ENCODE measurements around the gene EIF4A3. TPM values are rescaled to one million over a fixed set of nuclear protein-coding genes. Genes with fewer than 3 reads are reported as not detected.

Gene EIF4A3
- total and polyA plus RNA-seq, 9 of the 15 experiments (the other 6 are each of a cell fraction or from before 2014, with no cell fraction given), result 62.7 to 171 (median 127) TPM

DNA sequence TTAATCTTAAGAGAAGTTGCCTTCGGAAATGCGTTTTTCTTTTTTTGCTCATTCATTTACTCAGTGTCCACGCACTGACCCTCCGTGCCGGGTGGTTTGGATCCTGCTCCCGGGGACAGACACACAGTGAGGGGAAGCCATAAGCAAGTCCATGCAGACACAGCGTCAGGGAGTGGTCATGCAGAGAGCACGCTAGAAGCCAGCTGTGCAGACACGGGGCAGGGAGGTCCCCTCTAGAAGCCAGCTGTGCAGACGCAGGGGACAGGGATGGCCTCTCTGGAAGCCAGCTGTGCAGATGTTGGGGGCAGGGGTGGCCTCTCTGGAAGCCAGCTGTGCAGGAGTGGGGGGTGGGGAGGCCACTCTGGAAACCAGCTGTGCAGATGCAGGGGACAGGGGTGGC, 40.8 kb downstream of the EIF4A3 start:
- CTCF ChIA-PET (ENCODE audit: low intra/inter-chr PET ratio), result no interaction called here
- Histone ChIP-seq H3K9ac (ENCODE audit: insufficient read depth in 1 of 2, low read depth in 2 of 2, low read length in 2 of 2) (no peak overlapping the region), H3K27me3 (ENCODE audit: control insufficient read depth in 2 of 2, insufficient read depth in 2 of 2, low read length in 2 of 2) (peaks cover 36 to 59% of the 10 kb centered on the region in 2 experiments), H3K27ac (ENCODE audit: extremely low read depth, low read depth, low read length) (no peak overlapping the region), H2AFZ (ENCODE audit: low read depth, low read length) (0 out of 2 replicates have a peak overlapping the region, but pooled peaks have one; percentile 40), H3K4me3 (no peak overlapping the region), H3K9me1 (ENCODE audit: control insufficient read depth, insufficient read depth, low read length) (no peaks in the 10 kb centered on the region), H3K4me2 (ENCODE audit: insufficient read depth, low read length) (no peak overlapping the region; the same call in 1 of the 2 replicates), H3K36me3 (ENCODE audit: control insufficient read depth, insufficient read depth, low read length) (no peaks in the 10 kb centered on the region), H3K4me1 (replicated peaks in 1 of 2; ENCODE audit: control insufficient read depth in 2 of 2, insufficient read depth in 2 of 2, low read length in 2 of 2) (peaks cover 10 to 62% of the 10 kb centered on the region in 2 experiments; a peak in 4 of 5 replicates), H3K9me3 (replicated peaks; ENCODE audit: control insufficient read depth, insufficient read depth, low read depth, low read length) (no peaks in the 10 kb centered on the region), H3K79me2 (ENCODE audit: control insufficient read depth, insufficient read depth, low read length) (no peaks in the 10 kb centered on the region), H4K20me1 (replicated peaks; ENCODE audit: control insufficient read depth, insufficient read depth, low read length) (peaks cover 4% of the 10 kb centered on the region; the same call in 1 of the 2 replicates)
- TF ChIP-seq AFF4 (CRISPR knock-in tag; IDR thresholded peaks at IDR 0.05), result no peak
- no peak for TF ChIP-seq ZBTB2 (IDR thresholded peaks at IDR 0.05)
- TF ChIP-seq CBFA2T2 (conservative IDR thresholded peaks at IDR 0.05), result 0 out of 2 replicates have a peak, but pooled peaks have one; percentile 21
- no peak for TF ChIP-seq MAFF (IDR thresholded peaks at IDR 0.05; ENCODE audit: low read length)
- TF ChIP-seq NONO (IDR thresholded peaks at IDR 0.05; ENCODE audit: low read depth in 2 of 2, low read length in 1 of 2), result no peak
- DNase-seq (ENCODE audit: extremely low read depth in 1 of 4, low spot score in 3 of 4), result no peak
- in situ Hi-C loops (cut with MboI) (no loop called here), intact Hi-C loops (cut with micrococcal nuclease) (loop anchor here (10.0 kb wide), 1 partner anchor 79 kb away; no protein-coding TSS in a partner anchor)
- POLR2A ChIA-PET, result interaction anchor here (1.1 kb wide), 1 partner anchor 9 kb away, joined by 4 read pairs; no protein-coding TSS in a partner anchor
- FAIRE-seq, result no peak
- 15% methylated on average over 10 of the region's 10 CpGs for WGBS (ENCODE audit: insufficient coverage, low coverage, missing lambda C conversion rate)
- no TSS peak for BruUV-seq (replicated peaks)
- no peak for ATAC-seq
